ENCODE results near the gene HCFC1R1.

The HCFC1R1 gene

DNA sequence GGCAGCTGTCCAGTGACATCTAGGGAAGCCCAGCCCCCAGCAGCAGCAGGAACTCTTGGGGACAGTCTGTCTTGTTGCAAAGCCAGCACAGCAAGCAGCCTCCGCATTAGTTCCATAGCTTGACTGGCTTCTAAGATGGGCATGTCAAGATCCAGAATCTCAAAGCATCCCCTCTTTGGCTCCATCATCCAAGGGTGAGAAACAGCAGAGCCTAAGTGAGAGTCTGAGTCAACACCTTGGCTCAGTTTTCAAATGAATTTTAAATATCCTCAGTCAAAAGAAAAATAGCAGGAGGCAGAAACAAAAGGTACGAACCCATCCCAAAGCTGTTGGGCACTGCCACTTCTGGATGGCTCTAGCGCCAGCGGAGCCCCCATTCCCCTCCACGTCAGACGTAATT is 8.8 kb downstream of the HCFC1R1 start:
- Histone ChIP-seq H3K9me3 (ENCODE audit: control extremely low read depth in 1 of 5, control insufficient read depth in 4 of 5, insufficient read depth in 2 of 5, low read depth in 1 of 5, low read length in 4 of 5) (no peaks in the 10 kb centered on the region), H3K27me3 (replicated peaks in 2 of 5; ENCODE audit: control insufficient read depth in 4 of 5, insufficient read depth in 5 of 5, low read length in 4 of 5) (peaks cover 0 to 4% (median 0%) of the 10 kb centered on the region in 5 experiments), H3K4me3 (ENCODE audit: control insufficient read depth in 1 of 7, extremely low read depth in 1 of 7, insufficient read depth in 4 of 7, low read depth in 2 of 7, low read length in 6 of 7) (no peak overlapping the region), H3K4me1 (ENCODE audit: control extremely low read depth in 1 of 4, control insufficient read depth in 4 of 4, insufficient read depth in 4 of 4, low read length in 3 of 4) (peaks cover 0 to 29% (median 22%) of the 10 kb centered on the region in 4 experiments), H3K27ac (ENCODE audit: insufficient read depth in 1 of 2, low read depth in 1 of 2, low read length in 2 of 2, poor library complexity in 1 of 2, severe bottlenecking in 2 of 2) (no peak overlapping the region), H3K36me3 (ENCODE audit: control insufficient read depth in 4 of 4, insufficient read depth in 4 of 4, low read length in 3 of 4) (no peaks in the 10 kb centered on the region)
- 94% methylated on average over 6 of the region's 6 CpGs for WGBS (ENCODE audit: insufficient coverage)
- CTCF ChIA-PET: interaction anchor here (2.1 kb wide), 1 partner anchor 14 kb away, joined by 15 read pairs; no protein-coding TSS in a partner anchor
- DNase-seq: no peak
- POLR2A ChIA-PET: interaction anchor here (0.8 kb wide), 1 partner anchor 13 kb away, joined by 3 read pairs; no protein-coding TSS in a partner anchor

DNA sequence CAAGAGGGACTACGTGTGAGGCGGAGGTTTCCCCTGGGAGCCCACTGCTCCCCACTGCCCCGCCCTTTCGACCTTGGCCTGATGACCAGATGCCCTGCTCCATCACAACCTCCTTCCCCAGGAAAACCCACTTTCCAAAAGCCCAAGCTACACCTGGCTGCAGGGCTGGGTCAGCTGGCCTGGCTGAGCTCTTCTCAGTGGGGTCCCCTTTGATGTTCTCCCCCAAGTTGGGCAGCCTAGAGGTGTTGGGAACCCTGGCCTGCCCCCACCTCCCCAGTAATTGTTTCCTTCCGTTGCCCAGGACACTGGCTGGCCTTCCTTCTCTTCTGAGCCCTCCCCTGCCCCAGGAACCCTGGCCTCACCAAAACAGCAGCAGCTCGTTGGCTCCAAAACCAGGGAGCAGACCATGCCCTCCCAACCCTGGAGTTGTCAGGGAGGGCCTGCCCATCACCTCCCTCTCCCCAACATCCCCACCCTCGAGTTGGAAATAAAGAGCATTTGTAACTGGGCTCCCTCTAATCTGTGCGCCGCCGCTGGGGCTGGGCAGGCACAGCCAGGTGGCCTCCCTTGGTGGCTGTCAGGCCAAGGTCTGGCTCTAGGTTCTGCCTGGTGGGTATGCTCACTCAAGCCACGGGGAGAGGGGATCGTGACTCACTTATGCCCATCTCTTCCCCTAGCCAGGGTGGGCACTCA is 9.6 kb downstream of the HCFC1R1 start:
- H3K36me3 ChIP-seq (ENCODE audit: control insufficient read depth in 4 of 4, insufficient read depth in 4 of 4, low read length in 3 of 4): no peaks in the 10 kb centered on the region
- CTCF ChIA-PET: interaction anchor here (1.0 to 2.1 kb wide), 2 partner anchors 9 to 15 kb away, joined by 4 to 15 read pairs; no protein-coding TSS in a partner anchor
- no peak overlapping the region for H3K4me3 ChIP-seq (ENCODE audit: control insufficient read depth in 1 of 7, extremely low read depth in 1 of 7, insufficient read depth in 4 of 7, low read depth in 2 of 7, low read length in 6 of 7)
- 89% methylated on average over 8 of the region's 12 CpGs for whole genome bisulfite sequencing (ENCODE audit: insufficient coverage)
- POLR2A ChIA-PET: no interaction called here
- no peak overlapping the region for H3K27ac ChIP-seq (ENCODE audit: insufficient read depth in 1 of 2, low read depth in 1 of 2, low read length in 2 of 2, poor library complexity in 1 of 2, severe bottlenecking in 2 of 2)
- peaks cover 0 to 4% (median 0%) of the 10 kb centered on the region in 5 experiments for H3K27me3 ChIP-seq (replicated peaks in 2 of 5; ENCODE audit: control insufficient read depth in 4 of 5, insufficient read depth in 5 of 5, low read length in 4 of 5)
- no peak for DNase-seq
- H3K9me3 ChIP-seq (ENCODE audit: control extremely low read depth in 1 of 5, control insufficient read depth in 4 of 5, insufficient read depth in 2 of 5, low read depth in 1 of 5, low read length in 4 of 5): no peaks in the 10 kb centered on the region
- H3K4me1 ChIP-seq (ENCODE audit: control extremely low read depth in 1 of 4, control insufficient read depth in 4 of 4, insufficient read depth in 4 of 4, low read length in 3 of 4): peaks cover 0 to 27% (median 22%) of the 10 kb centered on the region in 4 experiments

DNA sequence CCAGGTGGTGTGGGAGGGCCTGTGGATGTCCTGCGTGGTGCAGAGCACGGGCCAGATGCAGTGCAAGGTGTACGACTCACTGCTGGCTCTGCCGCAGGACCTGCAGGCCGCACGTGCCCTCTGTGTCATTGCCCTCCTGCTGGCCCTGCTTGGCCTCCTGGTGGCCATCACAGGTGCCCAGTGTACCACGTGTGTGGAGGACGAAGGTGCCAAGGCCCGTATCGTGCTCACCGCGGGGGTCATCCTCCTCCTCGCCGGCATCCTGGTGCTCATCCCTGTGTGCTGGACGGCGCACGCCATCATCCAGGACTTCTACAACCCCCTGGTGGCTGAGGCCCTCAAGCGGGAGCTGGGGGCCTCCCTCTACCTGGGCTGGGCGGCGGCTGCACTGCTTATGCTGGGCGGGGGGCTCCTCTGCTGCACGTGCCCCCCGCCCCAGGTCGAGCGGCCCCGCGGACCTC is 10.2 kb downstream of the HCFC1R1 start:
- peaks cover under 1 to 28% (median 25%) of the 10 kb centered on the region in 4 experiments for H3K4me1 ChIP-seq (ENCODE audit: control extremely low read depth in 1 of 4, control insufficient read depth in 4 of 4, insufficient read depth in 4 of 4, low read length in 3 of 4)
- no peak overlapping the region for H3K27ac ChIP-seq (ENCODE audit: insufficient read depth in 1 of 2, low read depth in 1 of 2, low read length in 2 of 2, poor library complexity in 1 of 2, severe bottlenecking in 2 of 2)
- no peaks in the 10 kb centered on the region for H3K36me3 ChIP-seq (ENCODE audit: control insufficient read depth in 4 of 4, insufficient read depth in 4 of 4, low read length in 3 of 4)
- POLR2A ChIA-PET: no interaction called here
- no peak for DNase-seq
- CTCF ChIA-PET: interaction anchor here (1.0 to 2.1 kb wide), 3 partner anchors 9 to 15 kb away, joined by 4 to 15 read pairs (median 6); no protein-coding TSS in a partner anchor
- H3K9me3 ChIP-seq (ENCODE audit: control extremely low read depth in 1 of 5, control insufficient read depth in 4 of 5, insufficient read depth in 2 of 5, low read depth in 1 of 5, low read length in 4 of 5): no peaks in the 10 kb centered on the region
- no peak overlapping the region for H3K4me3 ChIP-seq (ENCODE audit: control insufficient read depth in 1 of 7, extremely low read depth in 1 of 7, insufficient read depth in 4 of 7, low read depth in 2 of 7, low read length in 6 of 7)
- WGBS (ENCODE audit: insufficient coverage): 93% methylated on average over 26 of the region's 27 CpGs
- H3K27me3 ChIP-seq (replicated peaks in 2 of 5; ENCODE audit: control insufficient read depth in 4 of 5, insufficient read depth in 5 of 5, low read length in 4 of 5): peaks cover 0 to 4% (median 0%) of the 10 kb centered on the region in 5 experiments

DNA sequence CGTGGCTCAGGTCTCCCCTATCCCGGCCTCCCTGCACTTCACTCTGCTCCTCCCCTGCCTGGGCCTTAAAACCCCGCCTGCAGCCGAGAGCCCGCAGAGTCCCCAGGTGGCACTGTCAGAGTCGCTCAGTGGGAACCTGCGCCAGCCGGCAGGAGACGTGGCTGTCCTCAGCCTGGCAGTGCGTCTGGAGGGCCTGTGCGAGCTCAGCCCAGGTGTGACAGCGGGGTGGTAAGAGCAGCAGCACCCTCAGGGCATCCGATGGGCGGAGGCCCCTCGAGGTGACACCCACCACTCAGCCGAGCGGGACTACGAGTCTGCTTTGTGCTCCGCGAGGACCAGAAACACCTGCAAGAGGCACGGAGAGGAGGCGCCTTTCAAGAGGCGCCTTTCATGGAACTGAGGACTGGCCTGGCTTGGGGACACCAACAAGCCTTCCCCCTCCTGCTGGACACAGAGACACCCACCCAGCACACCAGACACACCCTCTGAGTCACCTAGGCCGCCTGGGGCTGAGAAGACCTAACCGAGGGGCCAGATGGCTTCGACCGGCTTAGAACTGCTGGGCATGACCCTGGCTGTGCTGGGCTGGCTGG is 10.8 kb downstream of the HCFC1R1 start, which contains the start of gene CLDN9:
Gene CLDN9 (plus strand): TSS at position 96 of the 593 bp plus-strand sequence. CDS start 440 bp downstream, at position 536.
- peak within 1 kb of the TSS in 3 of 7 experiments; percentile 5 to 38 (median 8) for H3K4me3 ChIP-seq (ENCODE audit: control insufficient read depth in 1 of 7, extremely low read depth in 1 of 7, insufficient read depth in 4 of 7, low read depth in 2 of 7, low read length in 6 of 7)

DNA sequence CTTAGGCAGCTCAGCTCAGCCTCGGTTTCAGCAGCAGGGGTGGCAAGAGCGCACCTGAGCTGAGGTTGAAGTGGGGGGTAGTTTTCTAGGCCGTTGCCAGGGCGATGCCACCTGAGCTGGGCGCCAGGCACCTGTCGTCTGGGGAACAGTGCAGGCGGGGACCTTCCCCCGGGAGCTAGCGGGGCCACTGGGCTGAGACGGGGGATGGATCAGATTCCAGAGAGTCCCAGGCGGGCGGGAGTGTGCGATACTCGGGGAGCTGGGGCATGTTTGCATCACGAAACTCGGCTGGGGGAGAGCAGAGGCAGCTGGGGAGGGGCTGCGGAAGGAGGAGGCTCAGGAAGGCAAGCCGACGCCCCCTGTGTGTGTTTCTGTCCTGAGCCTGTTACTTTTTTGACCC is 11.5 kb downstream of the HCFC1R1 start:
- 73% methylated on average over 18 of the region's 19 CpGs for WGBS (ENCODE audit: insufficient coverage)
- DNase-seq: no peak
- peaks cover 0 to 4% (median 0%) of the 10 kb centered on the region in 5 experiments for H3K27me3 ChIP-seq (replicated peaks in 2 of 5; ENCODE audit: control insufficient read depth in 4 of 5, insufficient read depth in 5 of 5, low read length in 4 of 5)
- H3K4me3 ChIP-seq (ENCODE audit: control insufficient read depth in 1 of 7, extremely low read depth in 1 of 7, insufficient read depth in 4 of 7, low read depth in 2 of 7, low read length in 6 of 7): peak overlapping the region in 3 of 7 experiments; percentile 5 to 38 (median 8)
- no peak overlapping the region for H3K27ac ChIP-seq (ENCODE audit: insufficient read depth in 1 of 2, low read depth in 1 of 2, low read length in 2 of 2, poor library complexity in 1 of 2, severe bottlenecking in 2 of 2)
- CTCF ChIA-PET: interaction anchor here (1.7 to 3.4 kb wide), 3 partner anchors 8 to 22 kb away, joined by 6 to 22 read pairs (median 6); partner anchors contain the start of genes CLDN6 and TNFRSF12A
- POLR2A ChIA-PET: interaction anchor here (0.6 kb wide), 1 partner anchor 38 kb away, joined by 3 read pairs; no protein-coding TSS in a partner anchor
- no peaks in the 10 kb centered on the region for H3K9me3 ChIP-seq (ENCODE audit: control extremely low read depth in 1 of 5, control insufficient read depth in 4 of 5, insufficient read depth in 2 of 5, low read depth in 1 of 5, low read length in 4 of 5)
- H3K36me3 ChIP-seq (ENCODE audit: control insufficient read depth in 4 of 4, insufficient read depth in 4 of 4, low read length in 3 of 4): no peaks in the 10 kb centered on the region
- H3K4me1 ChIP-seq (ENCODE audit: control extremely low read depth in 1 of 4, control insufficient read depth in 4 of 4, insufficient read depth in 4 of 4, low read length in 3 of 4): peaks cover 3 to 34% (median 30%) of the 10 kb centered on the region in 4 experiments

More for the DNA sequence above, 10.8 kb downstream of the HCFC1R1 start, which contains the start of gene CLDN9:
- Histone ChIP-seq H3K27ac (ENCODE audit: insufficient read depth in 1 of 2, low read depth in 1 of 2, low read length in 2 of 2, poor library complexity in 1 of 2, severe bottlenecking in 2 of 2) (no peak within 1 kb of the TSS), H3K27me3 (replicated peaks in 2 of 5; ENCODE audit: control insufficient read depth in 4 of 5, insufficient read depth in 5 of 5, low read length in 4 of 5) (peaks cover 0 to 4% (median 0%) of the 10 kb centered on the region in 5 experiments), H3K36me3 (ENCODE audit: control insufficient read depth in 4 of 4, insufficient read depth in 4 of 4, low read length in 3 of 4) (no peaks in the 10 kb centered on the region), H3K9me3 (ENCODE audit: control extremely low read depth in 1 of 5, control insufficient read depth in 4 of 5, insufficient read depth in 2 of 5, low read depth in 1 of 5, low read length in 4 of 5) (no peaks in the 10 kb centered on the region), H3K4me1 (ENCODE audit: control extremely low read depth in 1 of 4, control insufficient read depth in 4 of 4, insufficient read depth in 4 of 4, low read length in 3 of 4) (peaks cover 2 to 28% (median 25%) of the 10 kb centered on the region in 4 experiments)
- no peak for DNase-seq
- POLR2A ChIA-PET: no interaction called here
- 83% methylated on average over 21 of the region's 27 CpGs for WGBS (ENCODE audit: insufficient coverage)
- CTCF ChIA-PET: interaction anchor here (1.7 to 1.8 kb wide), 2 partner anchors 15 to 21 kb away, joined by 6 read pairs; no protein-coding TSS in a partner anchor

DNA sequence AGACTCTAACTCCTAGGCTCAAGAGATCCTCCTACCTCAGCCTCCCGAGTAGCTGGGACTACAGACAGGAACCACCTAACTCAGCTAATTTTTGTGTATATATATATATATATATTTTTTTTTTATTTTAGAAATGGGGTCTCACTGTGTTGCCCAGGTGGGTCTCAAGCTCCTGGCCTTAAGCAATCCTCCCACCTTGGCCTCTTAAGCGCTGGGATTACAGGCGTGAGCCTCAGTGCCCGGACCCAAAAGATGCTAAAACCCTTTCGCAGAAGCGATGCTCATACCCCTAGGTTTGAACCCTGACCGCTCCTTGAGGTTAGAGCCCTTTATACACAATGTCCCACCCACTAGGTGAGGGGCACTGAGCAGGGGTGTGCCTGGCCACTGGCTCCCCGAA is 13.2 kb downstream of the HCFC1R1 start:
- DNase-seq: no peak
- H3K27ac ChIP-seq (ENCODE audit: insufficient read depth in 1 of 2, low read depth in 1 of 2, low read length in 2 of 2, poor library complexity in 1 of 2, severe bottlenecking in 2 of 2): no peak overlapping the region
- ChIA-PET CTCF (interaction anchor here (1.9 to 3.4 kb wide), 3 partner anchors 10 to 21 kb away, joined by 14 to 22 read pairs (median 16); partner anchors contain the start of genes CLDN6 and TNFRSF12A), POLR2A (interaction anchor here (1.4 kb wide), 1 partner anchor 9 kb away, joined by 6 read pairs; the partner anchor contains the start of gene TNFRSF12A)
- no peak overlapping the region for H3K4me3 ChIP-seq (ENCODE audit: control insufficient read depth in 1 of 7, extremely low read depth in 1 of 7, insufficient read depth in 4 of 7, low read depth in 2 of 7, low read length in 6 of 7)
- peaks cover 11 to 50% (median 47%) of the 10 kb centered on the region in 4 experiments for H3K4me1 ChIP-seq (ENCODE audit: control extremely low read depth in 1 of 4, control insufficient read depth in 4 of 4, insufficient read depth in 4 of 4, low read length in 3 of 4)
- peaks cover 0 to 4% (median 0%) of the 10 kb centered on the region in 5 experiments for H3K27me3 ChIP-seq (replicated peaks in 2 of 5; ENCODE audit: control insufficient read depth in 4 of 5, insufficient read depth in 5 of 5, low read length in 4 of 5)
- no peaks in the 10 kb centered on the region for H3K9me3 ChIP-seq (ENCODE audit: control extremely low read depth in 1 of 5, control insufficient read depth in 4 of 5, insufficient read depth in 2 of 5, low read depth in 1 of 5, low read length in 4 of 5)
- 100% methylated on average over 6 of the region's 8 CpGs for WGBS (ENCODE audit: insufficient coverage)
- H3K36me3 ChIP-seq (ENCODE audit: control insufficient read depth in 4 of 4, insufficient read depth in 4 of 4, low read length in 3 of 4): no peaks in the 10 kb centered on the region
